Neural progenitor cell (in vitro differentiated cells): ENCODE measurements around the gene TRAK1. TPM values are rescaled to one million over a fixed set of nuclear protein-coding genes. Genes with fewer than 3 reads are reported as not detected.

Experiments used
- DNase-seq: peaks from one replicate; pipeline ENCODE4 v3.0.0-alpha.2; 2016; ENCODE audit warnings: low spot score
- H2AFZ ChIP-seq: fragments of 200-600 bp; sonication (generic); replicated peaks from 2 replicates; pipeline ENCODE4 v1.6.1; 2016; ENCODE audit warnings: antibody characterized with exemption
- H3F3A ChIP-seq: fragments of 200-600 bp; sonication (generic); 2 replicates; pipeline ENCODE4 v1.6.1; 2016; ENCODE audit warnings: antibody characterized with exemption, low read depth
- H3K27ac ChIP-seq: fragments of 200-600 bp; sonication (generic); 2 replicates; pipeline ENCODE4 v1.5.1; 2016; ENCODE audit warnings: mild to moderate bottlenecking
- H3K27me3 ChIP-seq: fragments of 200-600 bp; sonication (generic); 2 replicates; pipeline ENCODE4 v1.6.1; 2016; ENCODE audit warnings: mild to moderate bottlenecking, moderate library complexity
- H3K36me3 ChIP-seq: fragments of 200-600 bp; sonication (generic); 2 replicates; pipeline ENCODE4 v1.5.1; 2016
- H3K4me1 ChIP-seq: fragments of 200-600 bp; sonication (generic); 2 replicates; pipeline ENCODE4 v1.6.1; 2016; ENCODE audit warnings: mixed run types
- H3K4me2 ChIP-seq: fragments of 200-600 bp; sonication (generic); 2 replicates; pipeline ENCODE4 v1.6.1; 2016
- H3K4me3 ChIP-seq: fragments of 200-600 bp; sonication (generic); 2 replicates; pipeline ENCODE4 v1.5.1; 2016
- H3K79me2 ChIP-seq: fragments of 200-600 bp; sonication (generic); 2 replicates; pipeline ENCODE4 v1.6.1; 2016; ENCODE audit warnings: low read depth
- H3K9ac ChIP-seq: fragments of 200-600 bp; sonication (generic); 2 replicates; pipeline ENCODE4 v1.6.1; 2016
- H3K9me3 ChIP-seq: fragments of 200-600 bp; sonication (generic); 2 replicates; pipeline ENCODE4 v1.5.1; 2016; ENCODE audit warnings: low read depth
- H4K20me1 ChIP-seq: fragments of 200-600 bp; sonication (generic); 2 replicates; pipeline ENCODE4 v1.6.1; 2016; ENCODE audit warnings: low read depth
- H3K27ac Mint-ChIP-seq: 3 replicates; pipeline ENCODE4 v1.8.0; 2021; ENCODE audit warnings: mixed read lengths
- H3K27me3 Mint-ChIP-seq: 2 replicates; pipeline ENCODE4 v1.8.0; 2022; ENCODE audit warnings: low read depth, mild to moderate bottlenecking, inconsistent platforms, moderate library complexity, mixed read lengths; ENCODE audit not compliant: insufficient read depth
- H3K36me3 Mint-ChIP-seq: 3 replicates; pipeline ENCODE4 v1.8.0; 2021; ENCODE audit warnings: mixed read lengths
- H3K4me1 Mint-ChIP-seq: 3 replicates; pipeline ENCODE4 v1.8.0; 2021; ENCODE audit warnings: mixed read lengths
- H3K4me3 Mint-ChIP-seq: 3 replicates; pipeline ENCODE4 v1.8.0; 2021; ENCODE audit warnings: mild to moderate bottlenecking, moderate library complexity, mixed read lengths
- H3K9me3 Mint-ChIP-seq: 3 replicates; pipeline ENCODE4 v1.8.0; 2020; ENCODE audit warnings: mixed read lengths
- CTCF ChIP-seq: fragments of 200-600 bp; sonication (generic); IDR thresholded peaks from 2 replicates; pipeline ENCODE4 v1.5.1; 2017; ENCODE audit warnings: antibody characterized with exemption, mild to moderate bottlenecking
- EZH2 ChIP-seq: fragments of 200-600 bp; sonication (generic); IDR thresholded peaks from 2 replicates; pipeline ENCODE4 v1.6.1; 2017; ENCODE audit warnings: antibody characterized with exemption, mild to moderate bottlenecking, moderate library complexity
- EZH2phosphoT487 ChIP-seq: fragments of 200-600 bp; sonication (generic); IDR thresholded peaks from 2 replicates; pipeline ENCODE4 v1.6.1; 2017; ENCODE audit warnings: antibody characterized with exemption
- total RNA-seq: library from RNA; depleted of rRNA; stranded (reverse); fragments of >200 nt; gene quantifications from 2 replicates; pipeline ENCODE4 v1.2.3, GENCODE V29; 2015; ENCODE audit warnings: low replicate concordance

TRAK1 gene
- total RNA-seq, 1 donor from 2014 or later, result 32.2 TPM

DNA sequence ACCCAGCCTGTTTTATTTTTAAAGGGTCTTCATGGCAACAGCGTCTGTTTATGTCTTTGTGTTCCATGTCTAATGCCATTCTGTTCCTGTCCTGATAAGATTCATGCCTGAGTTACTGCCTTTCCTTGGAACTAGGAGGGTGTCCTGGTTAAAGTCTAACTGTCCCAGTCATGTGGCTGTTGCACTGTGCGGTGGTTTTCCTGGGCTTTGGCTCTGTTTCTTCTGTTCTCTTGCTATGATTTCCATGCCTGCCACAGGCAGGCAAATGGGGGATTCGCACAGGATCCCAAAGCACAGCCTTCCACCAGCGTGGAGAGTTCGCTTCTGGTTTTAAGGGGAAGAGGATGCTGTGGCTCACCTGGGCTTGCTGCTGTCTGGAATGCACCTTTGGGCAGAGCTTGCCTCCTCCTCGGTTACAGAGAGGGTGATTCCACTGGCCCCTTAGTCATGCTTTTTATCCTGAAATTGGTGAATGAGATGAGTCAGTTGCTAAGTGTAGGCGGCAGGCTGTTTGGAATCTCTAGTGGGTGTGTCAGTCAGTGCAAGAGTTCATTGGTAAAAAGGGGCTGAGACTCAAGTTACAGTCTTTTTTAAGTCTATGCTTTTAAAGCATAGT lies 88.1 kb downstream of the TRAK1 start:
- H3K9me3 ChIP-seq, result no peaks in the 10 kb centered on the region
- H3K27me3 ChIP-seq, result no peaks in the 10 kb centered on the region
- peak overlapping the region; percentile 25 for H3K4me2 ChIP-seq
- H3K36me3 ChIP-seq, result no peaks in the 10 kb centered on the region
- peak; percentile 41 for DNase-seq
- no peak overlapping the region for H3K27ac ChIP-seq
- no peak overlapping the region for H3K9ac ChIP-seq
- Mint-ChIP-seq H3K4me3 (peak overlapping the region; percentile 72), H3K4me1 (peaks cover 47% of the 10 kb centered on the region), H3K27ac (peak overlapping the region; percentile 97), H3K9me3 (no peaks in the 10 kb centered on the region), H3K27me3 (peaks cover 3% of the 10 kb centered on the region), H3K36me3 (peaks cover 5% of the 10 kb centered on the region)
- H3K4me1 ChIP-seq, result peaks cover 20% of the 10 kb centered on the region
- H3K4me3 ChIP-seq, result no peak overlapping the region
- peaks cover 20% of the 10 kb centered on the region for H4K20me1 ChIP-seq
- peaks cover 2% of the 10 kb centered on the region for H3F3A ChIP-seq
- H3K79me2 ChIP-seq, result peaks cover 28% of the 10 kb centered on the region
- no peak overlapping the region for H2AFZ ChIP-seq
- no peak for TF ChIP-seq CTCF
- no peak for TF ChIP-seq EZH2
- no peak for TF ChIP-seq EZH2phosphoT487

- H3F3A ChIP-seq, result peaks cover 2% of the 10 kb centered on the region
- no peak for TF ChIP-seq CTCF
- TF ChIP-seq EZH2phosphoT487, result no peak
- no peak for TF ChIP-seq EZH2
- H3K36me3 ChIP-seq, result no peaks in the 10 kb centered on the region
- no peak for DNase-seq
- peaks cover 10% of the 10 kb centered on the region for H3K4me1 ChIP-seq
- H3K4me2 ChIP-seq, result no peak overlapping the region
- H3K4me3 ChIP-seq, result no peak overlapping the region
- Mint-ChIP-seq H3K27me3 (peaks cover 3% of the 10 kb centered on the region), H3K4me1 (peaks cover 36% of the 10 kb centered on the region), H3K4me3 (no peak overlapping the region), H3K27ac (no peak overlapping the region), H3K36me3 (peaks cover 12% of the 10 kb centered on the region), H3K9me3 (no peaks in the 10 kb centered on the region)
- no peaks in the 10 kb centered on the region for H3K9me3 ChIP-seq
- peaks cover 11% of the 10 kb centered on the region for H3K79me2 ChIP-seq
- H3K9ac ChIP-seq, result no peak overlapping the region
- H3K27me3 ChIP-seq, result no peaks in the 10 kb centered on the region
- H4K20me1 ChIP-seq, result peaks cover 16% of the 10 kb centered on the region
- no peak overlapping the region for H2AFZ ChIP-seq
- H3K27ac ChIP-seq, result no peak overlapping the region
These were observed 89.7 kb downstream of the TRAK1 start for GRCh38 chr3:42180901-42181300.

- no peak overlapping the region for H3K27ac Mint-ChIP-seq
These were observed 91.4 kb downstream of the TRAK1 start for GRCh38 chr3:42182555-42182954.

More at GRCh38 chr3:42182555-42182954, 91.4 kb downstream of the TRAK1 start:
- Mint-ChIP-seq H3K9me3 (no peaks in the 10 kb centered on the region), H3K4me1 (peaks cover 26% of the 10 kb centered on the region), H3K4me3 (no peak overlapping the region), H3K27me3 (peaks cover 3% of the 10 kb centered on the region), H3K36me3 (peaks cover 12% of the 10 kb centered on the region)
- Histone ChIP-seq H3K27me3 (no peaks in the 10 kb centered on the region), H3K4me2 (no peak overlapping the region), H3K79me2 (peaks cover 10% of the 10 kb centered on the region), H2AFZ (no peak overlapping the region), H3K4me3 (no peak overlapping the region), H3F3A (peaks cover 2% of the 10 kb centered on the region), H4K20me1 (peaks cover 16% of the 10 kb centered on the region), H3K9ac (no peak overlapping the region), H3K9me3 (no peaks in the 10 kb centered on the region), H3K4me1 (peaks cover 9% of the 10 kb centered on the region), H3K36me3 (no peaks in the 10 kb centered on the region), H3K27ac (no peak overlapping the region)
- no peak for TF ChIP-seq EZH2
- no peak for TF ChIP-seq EZH2phosphoT487
- TF ChIP-seq CTCF, result no peak
- no peak for DNase-seq
